NCI-H128 (cell line): ENCODE measurements around the gene GIMAP4.
"Not testable (repeated sequence)": the region's sequence is repeated elsewhere in the genome, so short reads cannot be mapped to it uniquely, and the experiment has no call there.

Source experiments
- DNase-seq: peaks from one replicate; lab custom pipeline; 2025; ENCODE audit not compliant: unreplicated experiment; lab: John Stamatoyannopoulos, UW

GIMAP4 gene

GRCh38 chr7:150567169-150567568, at the start of gene GIMAP4:
GIMAP4 (plus strand) TSS chr7:150567390; CDS start chr7:150569902, 2,512 bp downstream.
- DNase-seq = no peak

- no peak for DNase-seq
Observed at GRCh38 chr7:150519310-150519709, 47.9 kb upstream of the GIMAP4 start.

GRCh38 chr7:150520145-150520544, 47.0 kb upstream of the GIMAP4 start:
- DNase-seq = no peak

- DNase-seq = not testable (repeated sequence)
Observed at GRCh38 chr7:150522931-150523330, 44.3 kb upstream of the GIMAP4 start.

- DNase-seq = no peak
Observed at GRCh38 chr7:150524018-150524417, 43.2 kb upstream of the GIMAP4 start.

- DNase-seq = no peak
Observed at GRCh38 chr7:150531704-150532103, 35.5 kb upstream of the GIMAP4 start.

- no peak for DNase-seq
Observed at GRCh38 chr7:150538259-150538658, 28.9 kb upstream of the GIMAP4 start.

GRCh38 chr7:150553163-150553562, 14.0 kb upstream of the GIMAP4 start:
- DNase-seq = no peak

- DNase-seq = no peak
Observed at GRCh38 chr7:150556521-150557138, 10.6 kb upstream of the GIMAP4 start.

GRCh38 chr7:150560486-150560885, 6.7 kb upstream of the GIMAP4 start:
- no peak for DNase-seq

GRCh38 chr7:150562919-150563318, 4.3 kb upstream of the GIMAP4 start:
- no peak for DNase-seq

GRCh38 chr7:150564006-150564405, 3.2 kb upstream of the GIMAP4 start:
- no peak for DNase-seq

GRCh38 chr7:150564566-150564965, 2.6 kb upstream of the GIMAP4 start:
- no peak for DNase-seq

GRCh38 chr7:150565239-150565638, 2.0 kb upstream of the GIMAP4 start:
- no peak for DNase-seq

- no peak for DNase-seq
Observed at GRCh38 chr7:150566123-150566522, 1.1 kb upstream of the GIMAP4 start.

GRCh38 chr7:150566572-150566971, 618 bp upstream of the GIMAP4 start:
- no peak for DNase-seq

- no peak for DNase-seq
Observed at GRCh38 chr7:150567871-150568301, 696 bp downstream of the GIMAP4 start.

- no peak for DNase-seq
Observed at GRCh38 chr7:150568714-150569113, 1.5 kb downstream of the GIMAP4 start.

GRCh38 chr7:150569245-150569955, 2.2 kb downstream of the GIMAP4 start:
- no peak for DNase-seq

- no peak for DNase-seq
Observed at GRCh38 chr7:150570556-150571465, 3.6 kb downstream of the GIMAP4 start.

GRCh38 chr7:150572496-150572895, 5.3 kb downstream of the GIMAP4 start:
- no peak for DNase-seq
